ENCODE data around the gene PACRG.

Gene PACRG

DNA sequence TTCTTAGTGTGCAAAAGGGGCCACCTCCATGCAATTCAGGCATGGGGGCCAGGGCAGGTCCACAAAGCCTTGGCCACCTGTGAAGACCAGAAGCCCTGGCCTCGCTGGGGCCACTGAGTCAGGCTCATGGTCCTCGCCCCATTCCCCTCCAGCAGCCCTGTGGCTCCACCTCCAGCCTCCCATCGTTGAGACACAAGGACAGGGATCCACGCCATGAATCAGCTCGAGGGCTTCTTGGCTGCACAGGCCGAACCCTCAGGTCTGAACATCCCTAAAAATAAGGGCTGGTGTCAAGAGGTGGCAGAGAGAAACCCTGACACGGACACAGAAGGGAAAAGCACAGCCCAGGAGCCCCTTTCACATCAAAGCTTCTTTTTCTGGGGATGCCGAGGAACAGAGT lies 618.2 kb downstream of the PACRG start:
- TF ChIP-seq, protein P1, sequence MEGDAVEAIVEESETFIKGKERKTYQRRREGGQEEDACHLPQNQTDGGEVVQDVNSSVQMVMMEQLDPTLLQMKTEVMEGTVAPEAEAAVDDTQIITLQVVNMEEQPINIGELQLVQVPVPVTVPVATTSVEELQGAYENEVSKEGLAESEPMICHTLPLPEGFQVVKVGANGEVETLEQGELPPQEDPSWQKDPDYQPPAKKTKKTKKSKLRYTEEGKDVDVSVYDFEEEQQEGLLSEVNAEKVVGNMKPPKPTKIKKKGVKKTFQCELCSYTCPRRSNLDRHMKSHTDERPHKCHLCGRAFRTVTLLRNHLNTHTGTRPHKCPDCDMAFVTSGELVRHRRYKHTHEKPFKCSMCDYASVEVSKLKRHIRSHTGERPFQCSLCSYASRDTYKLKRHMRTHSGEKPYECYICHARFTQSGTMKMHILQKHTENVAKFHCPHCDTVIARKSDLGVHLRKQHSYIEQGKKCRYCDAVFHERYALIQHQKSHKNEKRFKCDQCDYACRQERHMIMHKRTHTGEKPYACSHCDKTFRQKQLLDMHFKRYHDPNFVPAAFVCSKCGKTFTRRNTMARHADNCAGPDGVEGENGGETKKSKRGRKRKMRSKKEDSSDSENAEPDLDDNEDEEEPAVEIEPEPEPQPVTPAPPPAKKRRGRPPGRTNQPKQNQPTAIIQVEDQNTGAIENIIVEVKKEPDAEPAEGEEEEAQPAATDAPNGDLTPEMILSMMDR (IDR thresholded peaks at IDR 0.05; ENCODE audit: insufficient read depth, low read length, missing control alignments): no peak
- H3K4me3 ChIP-seq (ENCODE audit: low read depth, low read length): no peak overlapping the region
- POLR2A ChIA-PET: no interaction called here
- no peak for DNase-seq (ENCODE audit: low read depth, low spot score)
- CTCF ChIA-PET: interaction anchor here (1.0 kb wide), 1 partner anchor 18 kb away, joined by 3 read pairs; no protein-coding TSS in a partner anchor

DNA sequence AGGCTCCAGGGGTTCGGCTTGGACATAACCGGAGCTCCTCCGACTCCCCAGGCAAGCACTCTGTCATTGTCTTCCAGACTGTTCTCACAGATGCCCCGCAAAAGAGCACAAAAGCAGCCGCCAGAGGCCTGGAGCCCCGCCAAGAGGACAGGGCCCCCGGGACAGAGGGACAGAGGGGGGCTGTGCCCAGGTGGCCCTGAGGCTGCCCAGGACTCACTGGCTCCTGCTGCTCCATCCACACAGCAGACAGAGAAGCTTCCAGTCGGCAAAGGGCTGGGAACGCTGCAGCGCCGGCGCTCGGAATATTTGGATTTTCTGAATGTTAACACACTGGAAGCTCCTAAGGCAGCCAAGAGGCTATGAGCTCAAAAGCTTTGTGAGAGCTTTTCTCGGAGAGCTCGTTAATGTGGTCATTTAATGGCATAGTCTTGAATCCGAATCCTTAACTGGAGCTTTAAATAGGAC lies 618.8 kb downstream of the PACRG start:
- POLR2A ChIA-PET: no interaction called here
- H3K4me3 ChIP-seq (ENCODE audit: low read depth, low read length): no peak overlapping the region
- CTCF ChIA-PET: no interaction called here
- TF ChIP-seq, protein P1 (IDR thresholded peaks at IDR 0.05; ENCODE audit: insufficient read depth, low read length, missing control alignments): no peak
- DNase-seq (ENCODE audit: low read depth, low spot score): no peak

DNA sequence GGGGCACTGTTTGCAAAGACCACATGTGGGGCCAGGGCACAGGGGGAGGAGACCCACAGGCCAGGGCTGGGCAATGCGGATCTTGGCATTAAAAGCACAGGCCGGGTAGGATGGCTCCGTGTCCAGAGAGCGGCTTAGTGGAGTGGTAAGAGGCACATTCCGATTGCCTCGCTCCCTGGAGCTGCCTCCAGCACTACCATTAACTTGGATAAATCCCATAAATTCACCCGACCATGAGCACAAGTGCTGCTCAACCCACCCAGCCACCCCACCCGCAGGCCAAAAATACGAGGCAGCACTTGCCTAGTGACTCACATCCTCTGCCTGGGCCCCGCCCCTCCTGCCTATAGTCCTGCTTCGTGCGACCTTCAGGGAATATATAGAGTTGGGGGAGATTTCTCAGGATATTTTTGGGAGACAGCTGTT lies 619.3 kb downstream of the PACRG start:
- TF ChIP-seq, protein P1 (IDR thresholded peaks at IDR 0.05; ENCODE audit: insufficient read depth, low read length, missing control alignments): no peak
- CTCF ChIA-PET: no interaction called here
- POLR2A ChIA-PET: no interaction called here
- no peak for DNase-seq (ENCODE audit: low read depth, low spot score)
- no peak overlapping the region for H3K4me3 ChIP-seq (ENCODE audit: low read depth, low read length)

DNA sequence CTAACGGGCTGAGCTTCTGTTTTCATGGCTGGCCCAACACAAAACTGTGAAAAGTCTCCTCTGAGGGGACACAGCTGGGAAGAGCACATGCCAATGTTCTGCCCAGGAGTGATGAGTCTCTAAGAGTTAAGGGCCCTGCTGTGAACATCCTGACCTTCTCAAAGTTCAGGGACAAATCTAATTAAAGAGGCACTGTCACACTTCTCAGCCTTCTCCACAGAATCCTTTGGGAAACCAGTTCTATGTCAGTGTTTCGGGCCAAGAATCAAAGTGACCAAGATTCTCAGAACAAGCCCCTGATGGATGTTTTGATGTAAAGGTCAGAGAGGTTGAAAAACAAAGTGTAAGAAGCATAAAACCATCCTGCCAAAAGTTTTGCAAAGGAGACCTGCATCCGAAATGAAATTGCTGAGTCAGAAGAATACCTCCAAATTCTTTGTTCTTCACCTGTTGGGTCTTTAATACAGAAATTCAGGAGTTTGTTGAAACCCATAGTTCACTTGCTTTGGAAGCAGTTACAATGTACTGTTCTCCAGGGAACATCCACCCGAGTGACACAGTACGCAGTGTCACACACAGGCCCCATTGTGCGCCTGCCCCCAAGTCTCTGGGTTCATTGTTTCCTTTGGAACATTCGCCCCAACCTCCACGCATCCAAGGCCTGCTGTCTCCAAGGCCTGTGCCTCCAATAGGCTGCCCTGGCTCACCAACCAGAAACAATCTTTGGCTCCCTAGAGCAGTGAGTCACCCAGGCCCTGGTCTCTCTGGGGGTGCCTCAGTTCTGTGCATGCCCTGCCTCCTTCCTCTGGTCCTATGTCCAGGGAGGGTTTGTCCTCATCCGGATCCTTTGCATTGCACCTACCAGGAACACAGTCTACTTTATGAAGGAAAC lies 621.3 kb downstream of the PACRG start:
- TF ChIP-seq, protein P1 (IDR thresholded peaks at IDR 0.05; ENCODE audit: insufficient read depth, low read length, missing control alignments): no peak
- ChIA-PET POLR2A (no interaction called here), CTCF (interaction anchor here (0.9 kb wide), 1 partner anchor 10 kb away, joined by 3 read pairs; no protein-coding TSS in a partner anchor)
- no peak for DNase-seq (ENCODE audit: low read depth, low spot score)
- no peak overlapping the region for H3K4me3 ChIP-seq (ENCODE audit: low read depth, low read length)

DNA sequence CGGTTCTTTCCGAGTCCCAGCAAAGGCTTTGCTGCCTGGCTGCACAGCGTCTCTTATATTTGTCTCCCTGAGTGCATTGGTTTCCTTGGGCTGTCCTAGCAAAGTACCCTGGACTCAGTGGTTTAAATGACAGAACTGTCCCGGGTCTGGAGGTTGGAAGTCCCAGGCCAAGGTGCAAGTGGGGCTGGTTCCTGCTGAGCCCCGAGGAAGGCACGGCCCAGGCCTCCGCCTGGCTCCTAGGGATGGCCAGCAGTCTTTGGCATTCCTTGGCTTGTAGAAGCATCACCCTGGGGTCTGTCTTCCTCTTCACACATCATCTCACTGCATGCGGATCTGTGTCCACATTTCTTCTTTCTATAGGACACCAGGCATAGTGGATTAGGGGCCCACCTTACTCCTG lies 621.9 kb downstream of the PACRG start:
- H3K4me3 ChIP-seq (ENCODE audit: low read depth, low read length): no peak overlapping the region
- ChIA-PET POLR2A (no interaction called here), CTCF (no interaction called here)
- TF ChIP-seq, protein P1 (IDR thresholded peaks at IDR 0.05; ENCODE audit: insufficient read depth, low read length, missing control alignments): no peak
- DNase-seq (ENCODE audit: low read depth, low spot score): no peak

DNA sequence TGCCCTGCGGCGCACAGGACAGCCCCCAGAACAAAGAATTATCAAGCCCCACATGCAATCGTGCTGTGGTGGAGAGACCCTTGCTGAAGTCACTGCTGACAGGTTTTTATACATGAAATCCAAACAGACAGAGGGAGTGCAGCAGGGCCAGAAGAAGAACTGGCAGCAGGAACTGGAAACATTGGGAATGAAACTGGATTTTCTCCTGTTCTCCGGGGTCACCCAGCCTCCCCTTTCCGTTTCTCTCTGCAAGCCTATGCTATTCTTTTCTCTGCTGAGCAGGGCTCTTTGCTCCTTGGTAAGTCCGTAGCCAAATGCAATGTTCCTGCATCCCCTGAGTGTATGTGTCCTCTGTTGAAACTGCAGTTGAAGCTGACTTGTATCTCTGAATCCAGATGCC lies 623.2 kb downstream of the PACRG start:
- CTCF ChIA-PET: no interaction called here
- H3K4me3 ChIP-seq (ENCODE audit: low read depth, low read length): no peak overlapping the region
- TF ChIP-seq, protein P1 (IDR thresholded peaks at IDR 0.05; ENCODE audit: insufficient read depth, low read length, missing control alignments): no peak
- POLR2A ChIA-PET: no interaction called here
- no peak for DNase-seq (ENCODE audit: low read depth, low spot score)

Measured in AG04449 (cell line).